ENCODE data around the gene HS6ST3. TPM values are rescaled to one million over a fixed set of nuclear protein-coding genes. Genes with fewer than 3 reads are reported as not detected.

HS6ST3 gene
- total RNA-seq, 1 donor, result 0.36 TPM

GRCh38 chr13:96379967-96380366 is 290.1 kb downstream of the HS6ST3 start:
- DNase-seq (ENCODE audit: low read depth), result no peak
- H3K4me3 ChIP-seq (ENCODE audit: low read depth, low read length), result no peak overlapping the region
- no peak for TF ChIP-seq CTCF (IDR thresholded peaks at IDR 0.05; ENCODE audit: insufficient read depth, low read length)

GRCh38 chr13:96381681-96382080 is 291.8 kb downstream of the HS6ST3 start:
- DNase-seq (ENCODE audit: low read depth), result no peak
- H3K4me3 ChIP-seq (ENCODE audit: low read depth, low read length), result no peak overlapping the region
- no peak for TF ChIP-seq CTCF (IDR thresholded peaks at IDR 0.05; ENCODE audit: insufficient read depth, low read length)

DNA sequence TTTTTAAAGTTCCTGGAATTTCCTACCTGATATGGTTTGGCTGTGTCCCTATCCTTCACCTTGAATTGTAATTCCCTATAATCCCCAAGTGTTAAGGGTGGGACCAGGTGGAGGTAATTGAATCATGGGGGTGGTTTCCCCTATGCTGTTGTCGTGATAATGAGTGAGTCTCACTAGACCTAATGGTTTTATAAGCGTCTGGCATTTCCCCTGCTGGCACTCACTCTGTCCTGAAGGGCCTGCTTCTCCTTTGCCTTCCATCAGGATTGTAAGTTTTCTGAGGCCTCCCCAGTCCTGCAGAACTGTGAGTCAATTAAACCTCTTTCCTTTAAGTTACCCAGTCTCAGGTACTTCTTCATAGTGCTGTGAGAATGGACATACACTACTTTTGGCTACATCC is 298.7 kb downstream of the HS6ST3 start:
- H3K4me3 ChIP-seq (ENCODE audit: low read depth, low read length), result no peak overlapping the region
- DNase-seq (ENCODE audit: low read depth), result no peak
- TF ChIP-seq CTCF (IDR thresholded peaks at IDR 0.05; ENCODE audit: insufficient read depth, low read length), result no peak

- no peak overlapping the region for H3K4me3 ChIP-seq (ENCODE audit: low read depth, low read length)
- DNase-seq (ENCODE audit: low read depth), result no peak
- no peak for TF ChIP-seq CTCF (IDR thresholded peaks at IDR 0.05; ENCODE audit: insufficient read depth, low read length)
These were observed 301.7 kb downstream of the HS6ST3 start for GRCh38 chr13:96391606-96392005.

- H3K4me3 ChIP-seq (ENCODE audit: low read depth, low read length), result no peak overlapping the region
- TF ChIP-seq CTCF (IDR thresholded peaks at IDR 0.05; ENCODE audit: insufficient read depth, low read length), result no peak
- DNase-seq (ENCODE audit: low read depth), result no peak
These were observed 307.9 kb downstream of the HS6ST3 start for GRCh38 chr13:96397807-96398206.

DNA sequence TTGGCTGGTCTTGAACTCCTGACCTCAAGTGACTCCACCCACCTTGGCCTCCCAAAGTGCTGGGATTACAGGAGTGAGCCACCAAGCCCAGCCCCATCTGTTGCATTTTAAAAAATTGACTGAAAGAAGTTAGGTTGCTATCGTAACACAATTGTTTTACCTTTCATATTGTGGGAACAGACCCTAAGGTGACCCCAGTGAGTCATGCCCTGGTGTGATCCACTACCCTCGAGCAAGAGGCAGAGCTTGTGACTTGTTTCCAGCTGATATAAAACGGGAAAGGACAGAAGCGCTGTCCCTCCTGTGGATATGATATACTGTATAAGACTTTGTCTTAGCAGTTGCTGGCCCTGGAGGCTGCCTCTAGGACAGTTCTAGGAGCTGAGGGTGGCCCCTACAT is 308.6 kb downstream of the HS6ST3 start:
- no peak for DNase-seq (ENCODE audit: low read depth)
- TF ChIP-seq CTCF (IDR thresholded peaks at IDR 0.05; ENCODE audit: insufficient read depth, low read length), result no peak
- no peak overlapping the region for H3K4me3 ChIP-seq (ENCODE audit: low read depth, low read length)

- no peak for DNase-seq (ENCODE audit: low read depth)
- no peak for TF ChIP-seq CTCF (IDR thresholded peaks at IDR 0.05; ENCODE audit: insufficient read depth, low read length)
- H3K4me3 ChIP-seq (ENCODE audit: low read depth, low read length), result no peak overlapping the region
These were observed 313.3 kb downstream of the HS6ST3 start for GRCh38 chr13:96403241-96403640.
